DOHH2 (cell line): ENCODE results near the gene COL18A1.

Source experiments
- H3F3A ChIP-seq: fragments of 200-600 bp; sonication (generic), shearing (Covaris generic); 2 replicates; pipeline ENCODE4 v1.6.0; 2016; ENCODE audit warnings: antibody characterized with exemption, mild to moderate bottlenecking; ENCODE audit not compliant: control insufficient read depth, insufficient read depth
- H3K27ac ChIP-seq: fragments of 200-600 bp; sonication (generic); 2 replicates; pipeline ENCODE4 v1.5.1; 2014; ENCODE audit warnings: low read depth, mild to moderate bottlenecking, low read length, moderate library complexity
- H3K27me3 ChIP-seq: fragments of 200-600 bp; sonication (generic); 2 replicates; pipeline ENCODE4 v1.6.1; 2014; ENCODE audit warnings: mild to moderate bottlenecking, low read length, mixed read lengths; ENCODE audit not compliant: control insufficient read depth
- H3K36me3 ChIP-seq: fragments of 200-600 bp; sonication (generic); 2 replicates; pipeline ENCODE4 v1.6.1; 2014; ENCODE audit warnings: mild to moderate bottlenecking, low read length, moderate library complexity, mixed read lengths; ENCODE audit not compliant: control insufficient read depth
- H3K4me1 ChIP-seq: fragments of 200-600 bp; sonication (generic); 2 replicates; pipeline ENCODE4 v1.6.1; 2014; ENCODE audit warnings: mild to moderate bottlenecking, low read length, mixed read lengths; ENCODE audit not compliant: control insufficient read depth
- H3K4me2 ChIP-seq: fragments of 200-600 bp; sonication (generic); 2 replicates; pipeline ENCODE4 v1.6.0; 2014; ENCODE audit warnings: mild to moderate bottlenecking, low read length, moderate library complexity
- H3K4me3 ChIP-seq: fragments of 200-600 bp; sonication (generic); 2 replicates; pipeline ENCODE4 v1.5.1; 2014; ENCODE audit warnings: mild to moderate bottlenecking, low read length, mixed read lengths
- H3K79me2 ChIP-seq: fragments of 200-600 bp; sonication (generic); 2 replicates; pipeline ENCODE4 v1.6.1; 2014; ENCODE audit warnings: mild to moderate bottlenecking, low read length, mixed read lengths; ENCODE audit not compliant: control insufficient read depth
- H3K9me2 ChIP-seq: fragments of 200-600 bp; sonication (generic); replicated peaks from 2 replicates; pipeline ENCODE4 v1.6.1; 2014; ENCODE audit warnings: mild to moderate bottlenecking, low read length, mixed read lengths; ENCODE audit not compliant: control insufficient read depth
- H3K9me3 ChIP-seq: fragments of 200-600 bp; sonication (generic); 2 replicates; pipeline ENCODE4 v1.6.1; 2014; ENCODE audit warnings: antibody characterized with exemption, low read length, mixed read lengths; ENCODE audit not compliant: control insufficient read depth, insufficient read depth
- H4K20me1 ChIP-seq: fragments of 200-600 bp; sonication (generic); 2 replicates; pipeline ENCODE4 v1.6.0; 2014; ENCODE audit warnings: low read depth, mild to moderate bottlenecking, antibody characterized with exemption, low read length, moderate library complexity; ENCODE audit not compliant: control insufficient read depth, insufficient read depth
- EZH2phosphoT487 ChIP-seq: fragments of 200-600 bp; sonication (generic); IDR thresholded peaks from 2 replicates; pipeline ENCODE4 v1.6.1; 2017; ENCODE audit warnings: borderline replicate concordance, mild to moderate bottlenecking, antibody characterized with exemption, low read length, moderate library complexity, mixed read lengths
- TF ChIP-seq, protein P1 (sequence below): fragments of 200-600 bp; sonication (generic); IDR thresholded peaks from one replicate; pipeline ENCODE4 v1.5.1; 2014; ENCODE audit warnings: antibody characterized with exemption, mild to moderate bottlenecking, low read depth, low read length; ENCODE audit not compliant: poor library complexity, severe bottlenecking

COL18A1 gene

DNA sequence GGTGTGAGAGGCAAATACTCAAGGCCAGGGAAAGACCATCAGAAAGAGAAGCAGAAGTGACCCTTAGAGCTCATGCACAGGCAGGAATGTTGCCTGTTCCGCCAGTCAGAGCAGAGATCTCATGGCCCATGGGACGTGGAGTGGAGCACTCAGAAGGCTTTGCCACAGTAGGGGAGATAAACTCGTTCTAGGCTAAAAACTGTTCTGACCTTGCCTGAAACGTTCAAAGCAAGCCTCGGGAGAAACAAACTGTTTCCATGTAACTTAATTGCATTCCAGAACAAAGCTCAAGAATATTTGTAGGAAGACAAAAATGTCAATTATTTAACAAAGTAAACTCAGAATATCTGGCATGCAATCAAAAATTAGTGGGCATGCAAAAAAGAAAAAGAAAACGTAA lies 158.0 kb downstream of the COL18A1 start:
- Histone ChIP-seq H3K4me3 (no peak overlapping the region), H3K36me3 (no peaks in the 10 kb centered on the region), H3K27ac (no peak overlapping the region), H3K4me2 (no peak overlapping the region), H3K27me3 (peaks cover 7% of the 10 kb centered on the region), H3K4me1 (no peaks in the 10 kb centered on the region), H4K20me1 (no peaks in the 10 kb centered on the region), H3K79me2 (no peaks in the 10 kb centered on the region), H3K9me2 (no peaks in the 10 kb centered on the region), H3F3A (no peaks in the 10 kb centered on the region), H3K9me3 (no peaks in the 10 kb centered on the region)
- TF ChIP-seq, protein P1, sequence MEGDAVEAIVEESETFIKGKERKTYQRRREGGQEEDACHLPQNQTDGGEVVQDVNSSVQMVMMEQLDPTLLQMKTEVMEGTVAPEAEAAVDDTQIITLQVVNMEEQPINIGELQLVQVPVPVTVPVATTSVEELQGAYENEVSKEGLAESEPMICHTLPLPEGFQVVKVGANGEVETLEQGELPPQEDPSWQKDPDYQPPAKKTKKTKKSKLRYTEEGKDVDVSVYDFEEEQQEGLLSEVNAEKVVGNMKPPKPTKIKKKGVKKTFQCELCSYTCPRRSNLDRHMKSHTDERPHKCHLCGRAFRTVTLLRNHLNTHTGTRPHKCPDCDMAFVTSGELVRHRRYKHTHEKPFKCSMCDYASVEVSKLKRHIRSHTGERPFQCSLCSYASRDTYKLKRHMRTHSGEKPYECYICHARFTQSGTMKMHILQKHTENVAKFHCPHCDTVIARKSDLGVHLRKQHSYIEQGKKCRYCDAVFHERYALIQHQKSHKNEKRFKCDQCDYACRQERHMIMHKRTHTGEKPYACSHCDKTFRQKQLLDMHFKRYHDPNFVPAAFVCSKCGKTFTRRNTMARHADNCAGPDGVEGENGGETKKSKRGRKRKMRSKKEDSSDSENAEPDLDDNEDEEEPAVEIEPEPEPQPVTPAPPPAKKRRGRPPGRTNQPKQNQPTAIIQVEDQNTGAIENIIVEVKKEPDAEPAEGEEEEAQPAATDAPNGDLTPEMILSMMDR = no peak
- no peak for TF ChIP-seq EZH2phosphoT487
